Activated CD4-positive, alpha-beta T cell treated with anti-CD3 and anti-CD28 coated beads for 48 hours (primary cell): ENCODE measurements around the gene HES2.
"Not testable (repeated sequence)": the region's sequence is repeated elsewhere in the genome, so short reads cannot be mapped to it uniquely, and the experiment has no call there.

ENCODE experiments used
- DNase-seq: peaks from one replicate; pipeline ENCODE4 v3.0.0-alpha.2; 2020

HES2 gene

GRCh38 chr1:6435129-6435528 lies 15.4 kb upstream of the HES2 start:
- no peak for DNase-seq

- DNase-seq, result no peak
These were observed 14.5 kb upstream of the HES2 start for GRCh38 chr1:6434186-6434585.

- not testable (repeated sequence) for DNase-seq
These were observed 12.2 kb upstream of the HES2 start for GRCh38 chr1:6431645-6432579.

GRCh38 chr1:6429660-6430411 lies 10.1 kb upstream of the HES2 start:
- not testable (repeated sequence) for DNase-seq

- not testable (repeated sequence) for DNase-seq
These were observed 8.7 kb upstream of the HES2 start for GRCh38 chr1:6428453-6428852.

GRCh38 chr1:6427441-6428390 lies 8.0 kb upstream of the HES2 start:
- no peak for DNase-seq

GRCh38 chr1:6426972-6427350 lies 7.2 kb upstream of the HES2 start:
- no peak for DNase-seq

- no peak for DNase-seq
These were observed 6.7 kb upstream of the HES2 start for GRCh38 chr1:6426277-6426971.

GRCh38 chr1:6425658-6426057 lies 5.9 kb upstream of the HES2 start:
- DNase-seq, result no peak

GRCh38 chr1:6424619-6425593 lies 5.2 kb upstream of the HES2 start, which contains the start of gene ESPN:
ESPN (plus strand) TSS chr1:6424776; CDS start chr1:6424956, 180 bp downstream.
- no peak for DNase-seq

GRCh38 chr1:6424000-6424565 lies 4.4 kb upstream of the HES2 start:
- DNase-seq, result no peak

GRCh38 chr1:6423321-6423999 lies 3.7 kb upstream of the HES2 start:
- peak; percentile 81 for DNase-seq

GRCh38 chr1:6421266-6421665 lies 1.5 kb upstream of the HES2 start:
- no peak for DNase-seq

GRCh38 chr1:6420454-6421042 lies 829 bp upstream of the HES2 start:
- DNase-seq, result no peak

GRCh38 chr1:6419397-6419803 lies 319 bp downstream of the HES2 start:
- no peak for DNase-seq

- no peak for DNase-seq
These were observed 887 bp downstream of the HES2 start for GRCh38 chr1:6418668-6419396.

GRCh38 chr1:6417961-6418667 lies 1.6 kb downstream of the HES2 start:
- no peak for DNase-seq

- no peak for DNase-seq
These were observed 2.8 kb downstream of the HES2 start for GRCh38 chr1:6416906-6417305.
